PC-9 (cell line): ENCODE results near the gene ASB8.

Source experiments
- CTCF ChIP-seq: fragments of 200-600 bp; sonication (generic); conservative IDR thresholded peaks from 2 replicates; pipeline ENCODE4 v1.6.1; 2017; ENCODE audit warnings: mixed run types, antibody characterized with exemption, mild to moderate bottlenecking, moderate library complexity
- EZH2 ChIP-seq: fragments of 200-600 bp; sonication (generic); IDR thresholded peaks from 2 replicates; pipeline ENCODE4 v1.8.0; 2017; ENCODE audit warnings: antibody characterized with exemption, low read depth

DNA sequence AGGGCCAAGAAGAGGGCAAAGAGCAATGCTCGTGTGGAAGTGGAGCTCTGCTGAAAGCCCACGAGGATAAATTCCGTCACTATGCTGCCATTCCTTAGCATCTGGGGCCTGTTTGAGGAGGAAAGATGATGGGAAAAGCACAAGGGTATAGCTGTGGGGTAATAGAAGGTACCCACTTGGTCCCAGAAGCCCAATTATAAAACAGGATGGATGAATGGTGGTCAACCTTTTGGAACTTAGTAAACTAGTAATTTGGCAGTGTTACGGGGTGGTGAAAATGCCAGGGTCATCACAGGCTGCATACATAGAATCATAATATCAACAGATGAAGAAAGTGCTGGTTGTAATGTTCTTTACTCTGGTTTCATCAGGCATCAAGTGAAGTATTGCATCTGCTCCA is 45.9 kb upstream of the ASB8 start, which contains the start of gene OR10AD1:
- TF ChIP-seq CTCF (no peak), EZH2 (no peak)
